ENCODE results near the gene POU2AF1.

POU2AF1 gene

GRCh38 chr11:111378861-111379601, at the start of gene POU2AF1:
POU2AF1 (minus strand) TSS chr11:111379275; CDS start chr11:111379177, 98 bp downstream.
- no peak for DNase-seq

GRCh38 chr11:111428113-111428876, 49.2 kb upstream of the POU2AF1 start:
- DNase-seq = peak; percentile 40

DNA sequence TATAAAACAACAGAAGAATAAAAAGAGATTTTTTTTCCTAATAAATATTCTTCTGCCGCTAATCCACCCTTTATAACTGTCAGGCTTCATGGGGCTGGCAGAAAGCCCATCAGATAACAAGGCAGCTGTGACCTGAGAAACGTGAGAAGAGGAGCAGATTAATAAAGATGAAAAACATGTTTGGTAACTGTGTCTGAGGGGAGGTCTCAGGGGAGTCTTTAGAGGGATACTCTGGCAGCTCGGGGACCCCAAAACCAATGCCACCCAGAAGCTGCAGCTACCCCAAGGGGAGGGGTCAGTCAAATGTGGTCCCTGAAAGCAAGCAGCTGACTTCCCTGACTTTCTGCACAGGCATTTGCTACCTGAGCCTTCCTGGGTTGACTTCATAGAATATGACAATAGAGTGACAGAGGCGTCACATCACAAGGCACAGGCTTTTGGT, 48.4 kb upstream of the POU2AF1 start:
- peak; percentile 94 for DNase-seq

DNA sequence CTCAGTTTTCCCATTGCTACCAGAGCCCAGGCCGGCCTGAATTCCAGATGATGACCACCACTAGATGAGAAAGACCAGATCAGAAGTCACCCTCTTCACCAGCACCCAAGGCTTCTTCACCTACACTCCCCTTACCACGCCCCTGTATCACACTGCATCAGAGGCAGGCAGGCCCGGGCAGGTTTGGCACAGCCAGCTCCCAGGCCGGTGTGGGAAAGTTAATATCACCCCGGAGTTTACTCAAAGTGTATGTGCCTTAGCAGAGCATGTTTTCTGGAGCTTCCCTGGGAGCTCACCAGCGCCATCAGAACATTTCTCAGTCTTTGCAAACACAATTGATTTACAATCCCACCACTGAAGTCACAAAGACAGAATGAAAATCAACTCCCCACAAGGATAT, 47.5 kb upstream of the POU2AF1 start:
- DNase-seq = peak; percentile 87

DNA sequence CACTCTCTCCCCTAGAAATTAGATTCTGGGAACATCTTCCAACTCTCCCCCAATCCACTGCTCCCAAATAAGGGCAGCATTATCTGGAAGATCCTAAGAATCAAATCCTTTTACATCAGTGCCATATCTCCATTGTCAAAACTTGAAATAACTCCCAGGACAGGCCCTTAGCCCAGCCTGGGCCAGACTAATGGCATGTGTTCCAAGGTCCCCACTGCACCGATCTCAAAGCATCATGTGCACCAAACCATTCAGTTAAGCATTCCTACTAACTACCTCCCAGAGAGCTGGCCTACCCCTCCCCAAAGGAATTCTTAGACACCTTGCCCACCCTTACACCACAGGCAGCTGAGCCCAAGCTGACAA, 44.2 kb upstream of the POU2AF1 start:
- DNase-seq = no peak

GRCh38 chr11:111422494-111423249, 43.6 kb upstream of the POU2AF1 start:
- peak; percentile 79 for DNase-seq

- no peak for DNase-seq
Observed at GRCh38 chr11:111421251-111421650, 42.2 kb upstream of the POU2AF1 start.

- no peak for DNase-seq
Observed at GRCh38 chr11:111419641-111420327, 40.7 kb upstream of the POU2AF1 start.

DNA sequence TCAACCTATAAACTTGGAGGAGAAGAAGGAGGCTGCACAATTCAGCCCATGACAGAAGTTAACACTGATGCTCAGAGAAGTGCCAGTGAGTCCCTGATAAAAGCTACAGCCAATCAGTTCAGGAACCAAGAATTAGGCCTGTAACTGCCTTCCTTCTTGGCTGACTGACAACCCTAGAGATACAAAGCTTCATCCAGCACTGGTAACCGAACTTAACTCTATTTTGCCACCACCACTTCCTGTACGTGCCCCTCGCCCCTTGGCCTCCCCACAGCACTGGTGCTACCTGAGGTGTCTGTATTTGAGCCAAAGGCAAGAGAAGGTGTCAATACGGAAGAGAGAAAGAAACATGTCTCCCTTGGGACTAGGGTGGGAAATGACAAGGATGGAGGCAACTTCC, 40.1 kb upstream of the POU2AF1 start:
- DNase-seq = no peak

- no peak for DNase-seq
Observed at GRCh38 chr11:111418436-111418787, 39.3 kb upstream of the POU2AF1 start.

- no peak for DNase-seq
Observed at GRCh38 chr11:111417766-111418435, 38.8 kb upstream of the POU2AF1 start.

GRCh38 chr11:111417011-111417765, 38.1 kb upstream of the POU2AF1 start:
- no peak for DNase-seq

DNA sequence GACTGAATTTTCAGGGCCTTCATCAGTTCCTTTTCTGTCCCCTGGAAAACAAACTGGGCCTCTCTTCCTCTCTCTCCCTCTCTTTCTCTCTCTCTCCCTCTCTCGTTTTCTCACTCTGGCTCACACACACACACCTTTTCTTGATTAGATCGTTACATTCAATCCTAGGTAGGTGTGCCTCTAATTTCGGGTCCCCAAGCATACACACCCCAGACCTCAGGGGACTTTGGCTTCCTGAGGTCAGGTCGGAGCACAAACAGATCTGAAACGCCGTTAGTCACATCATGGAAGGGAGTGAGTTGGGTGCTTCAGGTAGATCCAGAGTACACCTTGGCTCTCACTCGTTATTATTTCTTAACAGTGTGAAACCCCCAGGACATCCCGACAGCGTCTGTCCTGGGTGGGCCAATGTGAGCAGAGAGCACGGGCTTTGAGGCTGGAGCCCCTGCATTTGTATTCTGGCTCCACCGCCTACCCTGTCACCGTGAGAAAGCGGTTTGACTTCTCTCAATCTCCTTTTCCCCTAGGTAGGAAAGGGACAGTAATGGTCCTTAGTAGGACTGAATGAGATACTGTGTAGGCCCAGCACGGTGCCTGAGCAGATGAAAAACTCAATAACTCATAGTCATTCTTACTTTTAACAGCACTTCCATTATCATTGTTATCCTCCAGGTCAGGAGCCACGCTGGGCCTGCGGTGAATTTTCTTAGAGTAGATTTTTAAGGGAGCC, 37.3 kb upstream of the POU2AF1 start:
- no peak for DNase-seq

GRCh38 chr11:111414936-111415335, 35.9 kb upstream of the POU2AF1 start:
- no peak for DNase-seq

GRCh38 chr11:111414267-111414931, 35.3 kb upstream of the POU2AF1 start:
- no peak for DNase-seq

GRCh38 chr11:111413849-111414248, 34.8 kb upstream of the POU2AF1 start:
- no peak for DNase-seq

- DNase-seq = no peak
Observed at GRCh38 chr11:111412293-111412692, 33.2 kb upstream of the POU2AF1 start.

GRCh38 chr11:111411456-111411855, 32.4 kb upstream of the POU2AF1 start:
- DNase-seq = no peak

DNA sequence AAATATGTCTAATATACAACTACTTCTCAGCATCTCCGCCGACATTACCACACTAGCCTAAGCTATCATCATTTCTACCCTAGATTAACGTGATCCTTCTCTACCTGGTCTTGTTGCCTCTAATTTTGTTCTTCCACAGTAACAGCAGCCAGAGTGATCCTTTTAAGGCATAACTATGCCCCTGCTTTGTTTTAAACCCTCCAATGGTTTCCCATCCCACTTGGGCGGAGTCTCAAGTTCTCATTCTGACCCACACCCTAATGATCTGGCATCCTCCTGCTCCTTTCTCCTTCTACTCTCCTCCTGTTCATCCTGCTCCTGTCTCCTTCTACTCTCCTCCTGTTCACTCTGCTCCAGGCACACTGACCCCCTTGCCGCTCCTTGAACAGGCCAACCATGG, 31.9 kb upstream of the POU2AF1 start:
- no peak for DNase-seq

DNA sequence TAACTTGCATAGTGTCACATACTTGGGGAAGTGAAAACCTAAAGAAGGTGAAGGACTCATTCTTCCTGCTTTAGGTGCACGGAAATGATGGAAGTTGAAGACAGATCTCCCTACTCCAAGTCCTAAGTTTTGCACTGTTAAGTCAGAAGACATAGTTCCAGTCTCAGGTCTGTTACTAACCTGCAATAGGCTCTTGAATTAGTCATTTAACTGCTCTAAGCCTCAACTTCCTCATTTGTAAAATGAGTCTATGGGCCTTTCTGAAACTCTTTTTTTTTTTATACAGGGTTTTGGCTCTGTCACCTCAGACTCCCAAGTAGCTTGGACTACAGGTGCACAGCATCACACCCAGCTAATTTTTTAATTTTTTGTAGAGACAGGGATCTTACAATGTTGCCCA, 30.8 kb upstream of the POU2AF1 start:
- no peak for DNase-seq
